Subcutaneous adipose tissue (tissue), 4 donors: ENCODE results near the gene STK32C. TPM values are rescaled to one million over a fixed set of nuclear protein-coding genes. Genes with fewer than 3 reads are reported as not detected.

Source experiments
- total RNA-seq, 4 donors: library from RNA; depleted of rRNA; stranded (reverse); fragments of >200 nt; gene quantifications; one replicate each; pipeline ENCODE4 v1.1.0, GENCODE V29; 2016
- TF ChIP-seq, protein P1 (sequence below): fragments of 450-650 bp; IDR thresholded peaks from one replicate; pipeline ENCODE4 v1.5.1; 2016; ENCODE audit warnings: low read depth, mild to moderate bottlenecking, control low read depth, antibody characterized with exemption, moderate library complexity

Gene STK32C
- total RNA-seq, 4 donors from 2014 or later, result 2.9 to 12.3 (median 10.9) TPM

DNA sequence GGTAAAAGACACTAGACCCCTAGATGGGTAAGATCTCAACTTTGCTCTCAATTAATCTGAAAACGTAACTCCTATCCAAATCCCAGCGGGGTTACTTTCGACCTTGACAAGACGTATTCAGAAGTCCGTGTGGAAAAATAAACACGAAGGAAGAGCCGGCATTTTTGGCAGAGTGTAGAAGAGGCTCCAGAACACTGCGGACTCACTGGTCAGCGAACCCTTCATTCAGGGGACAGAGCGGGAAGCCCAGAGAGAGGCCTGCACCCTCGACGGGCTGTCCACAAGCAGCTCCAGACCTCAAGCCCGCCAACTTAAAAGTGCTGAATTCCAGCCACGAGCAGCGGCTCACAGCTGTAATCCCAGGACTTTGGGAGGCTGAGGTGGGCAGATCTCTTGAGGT is 66.3 kb downstream of the STK32C start:
- TF ChIP-seq, protein P1, sequence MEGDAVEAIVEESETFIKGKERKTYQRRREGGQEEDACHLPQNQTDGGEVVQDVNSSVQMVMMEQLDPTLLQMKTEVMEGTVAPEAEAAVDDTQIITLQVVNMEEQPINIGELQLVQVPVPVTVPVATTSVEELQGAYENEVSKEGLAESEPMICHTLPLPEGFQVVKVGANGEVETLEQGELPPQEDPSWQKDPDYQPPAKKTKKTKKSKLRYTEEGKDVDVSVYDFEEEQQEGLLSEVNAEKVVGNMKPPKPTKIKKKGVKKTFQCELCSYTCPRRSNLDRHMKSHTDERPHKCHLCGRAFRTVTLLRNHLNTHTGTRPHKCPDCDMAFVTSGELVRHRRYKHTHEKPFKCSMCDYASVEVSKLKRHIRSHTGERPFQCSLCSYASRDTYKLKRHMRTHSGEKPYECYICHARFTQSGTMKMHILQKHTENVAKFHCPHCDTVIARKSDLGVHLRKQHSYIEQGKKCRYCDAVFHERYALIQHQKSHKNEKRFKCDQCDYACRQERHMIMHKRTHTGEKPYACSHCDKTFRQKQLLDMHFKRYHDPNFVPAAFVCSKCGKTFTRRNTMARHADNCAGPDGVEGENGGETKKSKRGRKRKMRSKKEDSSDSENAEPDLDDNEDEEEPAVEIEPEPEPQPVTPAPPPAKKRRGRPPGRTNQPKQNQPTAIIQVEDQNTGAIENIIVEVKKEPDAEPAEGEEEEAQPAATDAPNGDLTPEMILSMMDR, result no peak

DNA sequence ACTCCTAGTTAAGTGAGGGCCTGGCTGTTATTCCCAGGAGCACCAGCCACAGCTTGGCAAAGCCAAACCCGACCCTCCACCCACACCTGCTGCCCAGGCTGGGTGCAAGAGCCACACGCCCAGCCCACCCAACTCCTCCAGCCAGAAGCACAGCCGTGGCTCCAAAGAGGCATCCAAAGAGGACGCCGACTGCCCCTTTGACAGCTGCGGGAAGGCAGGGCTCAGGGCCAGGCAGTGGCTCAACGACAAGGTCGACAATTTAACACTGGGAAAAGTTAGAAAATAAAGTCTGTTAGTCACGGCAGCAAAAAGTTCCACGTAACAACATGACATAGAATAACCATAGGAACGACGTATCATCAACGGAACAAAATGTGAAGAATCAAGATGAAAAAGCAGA is 66.7 kb downstream of the STK32C start:
- TF ChIP-seq, protein P1, result no peak

DNA sequence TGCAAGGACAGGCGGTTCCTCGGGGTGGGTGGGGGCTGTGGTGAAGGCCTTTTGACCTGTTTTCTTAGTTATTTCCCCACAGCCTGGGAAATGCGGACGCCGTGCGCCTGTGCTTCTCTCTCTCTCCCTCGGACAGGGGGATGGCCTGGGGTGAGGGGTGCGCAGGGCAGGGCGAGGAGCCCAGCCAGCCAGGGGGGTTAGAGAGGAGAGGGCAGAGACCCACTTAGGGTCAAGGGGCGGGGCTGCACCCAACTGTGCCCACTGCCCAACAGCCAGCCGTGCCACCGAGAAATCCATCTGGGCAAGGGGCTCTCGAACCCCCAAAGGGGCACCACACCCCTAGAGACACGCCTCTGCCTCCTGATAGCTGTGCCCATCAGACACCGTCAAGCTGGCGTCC is 67.2 kb downstream of the STK32C start:
- TF ChIP-seq, protein P1, result no peak

DNA sequence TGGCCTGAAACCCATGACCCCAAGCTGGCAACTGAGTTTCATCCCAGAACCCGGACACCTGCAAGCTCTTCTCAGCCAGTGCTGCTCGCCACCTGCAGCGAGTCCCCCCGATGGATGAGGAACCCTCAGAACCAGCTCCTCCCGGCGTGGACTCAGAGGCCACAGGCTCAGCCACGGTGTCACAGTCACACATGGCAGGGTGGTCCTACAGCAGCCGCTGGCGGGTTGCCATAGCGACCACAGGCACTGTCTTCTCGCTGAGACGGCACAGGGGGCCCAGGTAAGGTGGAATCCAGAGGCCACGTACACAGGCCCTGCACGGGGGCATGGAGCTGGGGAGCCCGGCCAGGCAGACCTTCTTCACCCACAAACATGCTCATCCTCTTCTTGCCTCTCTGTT is 67.6 kb downstream of the STK32C start:
- TF ChIP-seq, protein P1, result no peak

DNA sequence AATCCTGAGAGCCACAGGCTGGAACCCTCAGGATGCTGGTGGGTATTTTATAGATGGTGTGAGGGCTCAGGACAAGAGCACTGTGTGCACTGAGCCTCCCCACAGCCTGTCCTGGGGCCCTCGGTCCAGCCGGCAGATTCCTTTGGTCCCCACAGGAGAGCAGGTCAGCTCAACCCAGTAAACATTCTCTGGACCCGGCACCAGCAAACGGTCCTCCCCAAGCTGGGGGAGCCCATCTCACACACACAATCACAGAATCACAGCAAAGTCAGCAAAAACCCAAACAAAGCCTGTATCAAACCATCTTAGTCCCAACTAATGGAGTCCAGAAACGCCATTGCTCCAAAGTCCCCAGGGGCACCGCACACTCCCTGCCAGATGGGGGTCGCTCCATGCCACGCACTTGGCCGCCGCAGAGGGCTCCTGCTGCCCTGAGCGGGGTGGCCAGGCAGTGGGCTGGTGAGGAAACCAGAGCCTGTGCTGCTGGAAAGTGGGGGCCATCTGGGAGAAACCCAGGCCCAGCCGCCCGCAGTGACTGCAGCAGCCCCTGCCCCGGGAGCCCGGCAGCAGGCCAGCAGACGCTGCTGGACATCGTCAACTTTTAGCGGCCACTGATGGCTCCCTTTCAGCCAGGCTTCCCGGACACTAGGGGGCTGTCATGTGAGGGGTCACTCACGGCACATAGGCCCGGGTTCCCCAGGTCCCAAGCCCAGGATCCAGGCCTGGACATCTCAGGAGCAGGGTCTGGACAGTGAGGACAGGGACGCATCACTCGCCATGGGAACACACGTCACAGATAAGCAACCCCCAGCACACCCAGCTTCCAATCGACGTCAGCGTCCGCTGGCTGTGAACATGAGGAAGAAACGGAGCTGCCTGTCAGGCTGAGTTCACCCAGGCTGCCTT is 68.4 kb downstream of the STK32C start:
- TF ChIP-seq, protein P1, result no peak

DNA sequence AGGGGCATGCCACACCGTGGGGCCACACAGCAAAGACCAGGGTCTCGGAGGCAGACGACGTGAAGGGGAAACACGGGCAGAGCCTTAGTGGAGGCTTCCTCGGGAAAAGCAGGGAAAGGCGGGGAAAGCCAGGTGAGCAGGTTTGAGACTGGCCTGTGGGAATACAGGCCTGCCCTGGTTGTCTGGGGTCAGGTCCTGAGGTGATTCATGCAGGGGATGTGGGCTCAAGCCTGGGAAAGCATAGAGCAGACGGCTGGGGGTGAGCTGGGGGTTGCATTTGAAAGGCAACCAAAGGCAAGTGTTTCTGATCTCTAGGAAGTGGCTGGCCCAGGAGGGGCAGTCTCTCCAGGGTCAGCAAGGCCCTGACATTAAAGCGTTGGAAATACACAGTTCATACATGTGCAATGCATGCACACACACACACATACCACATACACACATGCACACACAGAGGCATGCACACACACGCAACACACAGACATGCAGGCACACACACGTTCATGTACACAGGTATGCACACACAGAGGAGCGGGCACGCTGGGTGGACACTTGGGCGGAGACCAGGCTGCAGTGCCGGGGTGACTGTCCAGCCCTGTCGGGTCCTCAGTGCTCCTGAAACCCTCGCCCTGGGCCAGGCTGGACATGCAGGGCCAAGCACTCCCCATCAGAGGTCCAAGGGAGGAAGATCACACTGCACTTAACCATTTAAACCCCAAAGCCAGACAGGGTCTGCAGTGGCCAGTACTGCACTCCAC is 69.2 kb downstream of the STK32C start:
- TF ChIP-seq, protein P1, result no peak

DNA sequence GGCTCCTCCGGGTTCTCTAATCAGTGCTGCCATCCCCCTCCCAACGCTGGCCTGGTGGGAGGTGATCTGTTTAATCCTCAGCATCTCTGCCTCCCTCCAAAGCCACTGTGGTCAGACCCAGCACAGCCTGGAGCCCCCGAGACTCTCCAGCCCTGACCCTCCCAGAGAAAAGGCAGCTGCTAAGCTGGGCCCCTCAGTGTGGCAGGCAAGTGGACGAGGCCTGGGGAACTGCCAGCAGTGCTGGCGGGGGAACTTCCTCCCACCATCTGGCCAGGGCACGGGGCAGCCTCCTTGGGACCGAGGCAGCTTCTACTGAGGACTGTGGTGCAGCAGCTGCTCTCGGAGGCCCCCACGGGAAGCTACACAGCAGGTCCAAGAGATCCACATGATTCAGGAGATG is 69.9 kb downstream of the STK32C start:
- TF ChIP-seq, protein P1, result no peak
